HG03575 (cell line): Measurements from ENCODE around the gene CBX7.

ENCODE experiments used
- ATAC-seq: cut with Tn5 transposase; IDR thresholded peaks from one replicate; pipeline ENCODE4 v1.9.1; 2021; ENCODE audit not compliant: unreplicated experiment, insufficient number of reproducible peaks, low FRiP score; ENCODE audit errors: extremely low read depth

The CBX7 gene

DNA sequence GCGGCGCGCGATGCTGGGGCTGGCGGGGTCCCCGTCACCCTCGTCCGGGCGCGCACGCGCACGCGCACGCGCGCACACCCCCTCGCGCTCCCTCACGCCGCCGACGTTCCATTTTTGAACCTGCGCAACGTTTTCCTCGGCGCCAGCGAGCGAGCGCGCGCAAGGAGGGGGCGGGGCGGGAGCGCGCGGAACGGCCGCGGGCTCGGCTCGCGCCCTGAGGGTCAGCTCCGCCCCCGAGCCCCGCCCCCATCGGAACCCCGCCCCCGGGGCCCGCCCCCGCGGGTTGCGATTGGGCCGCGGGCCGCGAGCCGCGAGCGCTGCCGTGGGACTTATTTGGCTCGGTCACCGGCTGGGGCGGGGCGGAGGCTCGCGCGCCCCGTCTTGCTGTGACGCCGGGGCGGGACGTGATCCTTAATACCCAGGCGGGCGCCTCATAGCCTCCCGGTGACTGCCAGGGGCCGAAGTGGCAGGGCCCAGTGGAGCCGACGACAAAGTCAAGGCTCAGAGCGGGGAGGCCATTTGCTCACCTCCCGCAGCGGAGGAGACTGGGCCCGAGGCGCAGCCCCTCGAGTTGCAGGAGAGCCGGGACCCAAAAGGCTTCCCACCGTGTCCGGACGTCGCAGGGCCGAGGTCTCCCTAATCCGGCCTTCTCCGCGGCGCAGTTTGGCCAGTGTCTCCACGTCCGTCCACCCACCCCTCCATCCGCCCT lies at the start of gene CBX7:
TSS of gene CBX7 (minus strand) at position 170 of the 709 bp plus-strand sequence. CDS start 236 bp downstream, outside the sequence.
- no peak for ATAC-seq

DNA sequence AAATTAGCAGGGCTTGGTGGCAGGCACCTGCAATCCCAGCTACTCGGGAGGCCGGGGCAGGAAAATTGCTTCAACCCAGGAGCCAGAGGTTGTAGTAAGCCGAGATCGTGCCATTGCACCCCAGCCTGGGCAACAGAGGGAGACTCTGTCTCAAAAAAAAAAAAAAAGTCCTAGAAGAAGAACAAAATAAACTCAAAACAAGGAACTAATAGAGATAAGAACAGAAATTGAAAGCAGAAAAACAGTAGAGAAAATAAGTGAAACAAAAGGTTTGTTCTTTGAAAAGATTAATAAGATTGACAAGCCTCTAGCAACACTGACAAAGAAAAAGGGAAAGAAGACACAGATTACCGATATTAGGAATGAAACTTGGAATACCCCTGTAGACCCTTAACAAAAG lies 45.1 kb upstream of the CBX7 start:
- ATAC-seq = no peak

DNA sequence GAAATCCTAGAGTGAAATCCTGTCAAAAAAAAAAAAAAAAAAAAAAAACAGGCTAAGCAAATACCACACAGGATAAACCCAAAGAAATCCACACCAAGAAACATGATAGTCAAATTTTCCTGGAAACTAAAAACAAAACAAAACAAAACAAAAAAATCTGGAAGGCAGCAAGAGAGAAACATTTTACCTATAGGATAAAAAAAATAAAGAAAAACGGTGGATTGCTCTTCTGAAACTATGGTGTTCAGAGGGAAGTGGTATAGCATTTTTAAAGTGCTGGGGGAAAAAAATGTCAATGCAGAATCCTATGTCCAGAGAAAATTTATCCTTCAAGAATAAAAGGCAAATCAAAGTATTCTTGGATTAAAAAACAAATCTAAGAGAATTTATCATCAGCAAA lies 41.6 kb upstream of the CBX7 start:
- no peak for ATAC-seq

DNA sequence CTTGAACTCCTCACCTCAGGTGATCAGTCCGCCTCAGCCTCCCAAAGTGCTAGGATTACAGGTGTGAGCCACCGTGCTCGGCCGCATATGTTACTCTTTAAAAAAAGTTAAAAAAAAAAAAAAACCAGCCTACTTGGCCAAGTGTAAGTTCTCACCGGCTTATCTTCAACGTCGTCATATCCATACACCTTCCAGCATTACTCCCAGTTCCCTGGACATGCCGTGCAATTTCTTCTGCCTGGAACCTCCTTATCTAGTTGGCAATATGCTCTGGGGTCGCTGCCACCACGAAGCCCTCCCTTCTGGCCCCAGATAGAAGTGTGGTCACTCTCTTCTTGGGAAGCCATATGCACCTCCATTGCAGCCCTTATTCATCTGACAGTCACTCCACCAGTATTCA lies 36.3 kb upstream of the CBX7 start:
- ATAC-seq = no peak

DNA sequence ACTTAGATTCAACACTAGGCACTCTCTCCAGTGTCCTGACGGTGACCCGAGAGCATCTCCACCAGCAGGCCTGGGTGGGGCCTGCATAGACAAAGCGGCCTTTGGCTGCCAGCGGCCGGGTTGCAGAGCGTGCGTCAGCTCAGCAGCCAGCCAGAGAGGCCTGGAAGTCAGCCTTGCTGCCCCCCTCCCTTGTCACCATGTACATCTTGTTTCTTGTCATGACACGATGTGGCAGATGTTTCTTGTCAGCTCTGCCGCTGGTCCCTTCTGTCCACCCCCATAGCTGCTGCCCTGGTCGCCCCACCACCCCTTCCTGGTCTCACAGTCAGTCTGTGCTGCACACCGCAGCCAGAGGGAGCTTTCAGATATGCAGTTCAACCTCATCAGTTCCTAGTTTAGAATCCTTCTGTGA lies 33.1 kb upstream of the CBX7 start:
- ATAC-seq = no peak

DNA sequence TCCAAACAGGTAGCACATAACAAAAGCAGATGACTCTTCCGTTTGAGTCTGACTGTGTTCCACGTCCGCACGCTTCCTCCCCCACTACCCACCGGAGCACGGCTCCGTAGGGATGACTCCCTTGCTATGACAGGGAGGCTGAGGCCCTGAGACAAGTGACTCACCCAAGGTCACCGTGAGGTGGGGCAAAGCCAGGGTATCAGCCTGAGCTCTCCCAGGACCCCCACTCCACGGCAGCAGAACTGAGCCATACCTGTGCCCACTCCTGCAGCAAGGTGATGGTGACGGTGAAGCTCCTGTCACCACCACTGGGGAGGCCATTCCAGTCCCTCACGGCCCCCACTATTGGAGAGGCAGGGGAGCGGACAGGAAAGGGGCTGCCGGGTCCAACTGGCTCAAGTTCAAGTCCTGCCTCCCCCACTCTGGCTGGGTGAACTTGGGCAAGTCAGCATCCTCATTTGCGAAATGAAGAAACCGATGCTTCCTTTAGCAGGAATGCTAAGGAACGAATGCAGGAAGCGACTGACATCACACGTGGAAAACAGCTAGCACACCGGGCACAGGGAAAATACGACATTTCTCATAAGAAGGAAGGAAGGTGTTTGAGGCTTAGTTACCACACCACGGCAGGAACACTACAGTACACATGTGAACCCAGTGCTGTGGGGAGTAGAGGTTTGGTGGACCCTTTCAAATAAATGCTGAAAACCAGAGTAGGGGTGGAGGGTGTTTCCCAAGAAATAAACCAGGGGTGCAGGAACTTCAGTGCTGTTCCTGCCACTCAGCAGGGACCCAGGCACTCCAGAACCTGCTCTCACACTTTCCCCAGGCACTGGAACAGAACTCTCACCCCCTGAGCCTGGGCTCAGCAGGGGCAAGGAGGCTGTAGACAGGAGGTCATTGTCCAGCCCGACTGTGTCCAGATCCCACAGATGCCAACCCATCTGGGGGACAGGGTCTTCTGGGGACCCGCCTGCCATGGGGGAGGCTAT lies 32.4 kb upstream of the CBX7 start:
- no peak for ATAC-seq

DNA sequence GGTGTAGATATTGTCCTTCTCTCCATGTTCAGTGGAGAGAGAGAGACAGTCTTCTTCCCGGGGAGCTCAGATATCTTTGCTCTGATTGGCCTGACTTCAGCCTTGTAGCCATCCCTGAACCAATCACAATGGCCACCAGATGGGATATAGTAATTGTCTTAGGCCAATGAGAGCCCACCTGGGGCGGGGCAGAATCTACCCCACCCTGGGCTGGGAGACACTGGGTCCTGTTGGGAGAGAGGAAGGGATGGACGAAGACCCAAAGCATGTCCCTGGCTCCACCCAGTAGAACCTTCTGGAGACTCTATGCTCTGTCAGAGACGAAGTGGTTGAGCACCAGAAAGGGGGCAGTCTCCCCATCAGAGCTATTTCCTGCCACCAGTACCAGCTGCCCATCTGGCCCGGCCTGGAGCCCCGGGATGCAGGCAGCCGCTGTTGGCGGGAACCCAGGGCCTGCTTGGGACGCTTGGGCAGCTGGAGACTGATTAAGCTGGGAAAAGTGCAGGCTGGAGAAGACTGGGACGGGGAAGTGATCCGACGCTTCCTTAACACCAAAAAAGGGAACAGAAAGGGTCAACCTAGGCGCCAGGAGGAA lies 31.6 kb upstream of the CBX7 start:
- ATAC-seq = no peak

DNA sequence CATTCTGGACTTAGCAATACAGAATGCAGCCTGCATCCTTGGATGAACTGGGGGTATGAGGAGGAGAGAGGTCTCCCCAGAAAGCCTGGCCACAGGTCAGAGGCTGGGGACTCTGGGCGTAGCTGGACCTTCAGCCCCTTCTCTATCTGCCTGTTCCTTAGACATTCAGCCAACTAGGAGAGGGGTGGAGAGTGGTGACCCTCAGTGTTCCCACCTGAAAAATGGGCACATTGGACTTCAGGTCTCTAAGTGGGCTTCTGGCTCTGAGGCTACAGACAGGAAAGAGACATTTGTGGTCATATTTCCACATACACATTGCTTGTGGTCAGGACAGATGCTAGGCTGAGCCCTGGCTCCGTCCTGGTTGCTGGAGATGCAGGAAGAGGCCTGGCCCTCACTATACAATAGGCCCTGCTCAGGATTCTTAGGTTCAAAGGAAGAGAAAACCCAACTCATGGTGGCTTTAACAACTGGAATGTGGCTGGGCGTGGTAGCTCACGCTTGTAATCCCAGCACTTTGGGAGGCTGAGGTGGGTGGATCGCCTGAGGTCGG lies 30.1 kb upstream of the CBX7 start:
- no peak for ATAC-seq

DNA sequence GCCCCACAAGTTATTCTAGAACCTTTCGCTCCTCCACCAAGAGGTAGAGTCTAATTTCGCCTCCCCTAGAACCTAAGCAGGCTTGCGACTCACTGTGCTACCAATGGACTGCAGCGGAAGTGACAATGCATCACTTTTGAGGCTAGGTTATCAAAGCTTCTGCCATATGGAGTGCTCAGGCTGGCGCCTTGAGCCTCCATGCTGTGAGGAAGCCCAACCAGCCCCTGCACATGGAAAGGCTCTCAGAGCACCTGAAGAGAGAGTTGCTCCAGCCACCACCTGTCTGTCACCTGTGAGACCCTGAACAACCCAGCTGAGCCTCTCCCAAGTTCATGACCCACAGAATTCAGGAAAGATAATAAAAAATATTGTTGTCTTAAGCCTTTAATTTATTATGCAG lies 29.3 kb upstream of the CBX7 start:
- ATAC-seq = no peak

DNA sequence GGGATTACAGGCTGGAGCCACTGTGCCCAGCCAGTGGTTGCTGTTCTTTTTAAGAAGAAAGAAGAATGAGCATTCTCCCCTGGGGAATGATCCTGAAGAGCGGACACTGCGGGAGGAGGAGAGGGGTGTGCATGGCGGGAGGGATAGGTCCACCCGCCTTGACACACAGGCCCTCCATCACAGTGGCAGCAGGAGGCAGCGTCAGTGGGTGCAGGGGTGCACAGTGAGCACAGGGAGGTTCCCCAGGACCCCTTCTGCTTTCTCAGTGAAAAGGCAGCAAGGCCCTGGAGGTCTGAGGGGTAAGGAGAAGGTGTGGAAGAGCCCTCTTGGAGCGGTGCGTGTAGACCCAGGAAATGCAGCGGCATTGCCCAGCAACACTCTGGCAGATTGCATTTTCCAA lies 28.9 kb upstream of the CBX7 start:
- no peak for ATAC-seq

DNA sequence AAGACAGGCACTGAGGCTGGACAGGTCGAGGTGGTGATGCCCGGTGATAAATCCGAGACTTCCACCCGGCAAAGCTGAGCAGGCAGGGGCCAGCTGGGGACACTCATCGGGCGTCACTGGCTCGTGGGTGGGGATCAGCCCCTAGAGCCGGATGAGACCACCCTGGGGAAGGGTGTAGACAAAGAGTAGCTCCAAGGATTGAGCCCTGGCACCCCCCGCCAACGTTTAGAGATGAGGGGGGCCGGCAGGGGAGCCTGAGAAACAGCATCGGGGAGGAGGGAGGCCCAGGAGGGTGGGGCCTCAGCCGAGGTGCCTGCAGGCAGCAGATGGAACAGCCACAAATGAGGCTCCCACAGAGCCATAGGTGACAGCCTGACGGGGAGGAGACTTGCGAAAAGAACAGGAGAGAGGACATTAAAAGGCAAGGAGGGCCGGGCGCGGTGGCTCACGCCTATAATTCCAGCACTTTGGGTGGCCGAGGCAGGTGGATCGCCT lies 27.4 kb upstream of the CBX7 start:
- ATAC-seq = no peak

DNA sequence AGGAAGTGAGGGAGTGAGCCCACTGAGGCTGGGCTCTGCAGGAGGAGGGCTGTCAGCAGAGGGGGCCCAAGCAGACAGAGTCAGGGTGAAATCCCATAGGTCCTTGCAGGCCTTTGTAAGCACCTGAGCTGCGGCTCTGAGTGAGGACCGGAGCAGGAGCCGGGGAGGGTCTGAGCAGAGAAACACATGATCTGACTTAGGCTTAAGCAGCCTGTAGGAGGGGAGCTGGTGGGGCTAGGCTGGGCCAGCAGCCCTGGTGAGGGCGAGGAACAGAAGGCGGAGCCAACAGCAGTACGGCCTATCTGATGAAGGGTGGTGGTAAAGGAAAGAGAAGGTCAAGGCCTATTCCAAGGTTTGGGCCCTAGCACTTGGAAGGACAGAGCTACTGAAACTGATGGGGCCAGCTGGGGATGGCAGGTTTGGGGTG lies 26.9 kb upstream of the CBX7 start:
- no peak for ATAC-seq

DNA sequence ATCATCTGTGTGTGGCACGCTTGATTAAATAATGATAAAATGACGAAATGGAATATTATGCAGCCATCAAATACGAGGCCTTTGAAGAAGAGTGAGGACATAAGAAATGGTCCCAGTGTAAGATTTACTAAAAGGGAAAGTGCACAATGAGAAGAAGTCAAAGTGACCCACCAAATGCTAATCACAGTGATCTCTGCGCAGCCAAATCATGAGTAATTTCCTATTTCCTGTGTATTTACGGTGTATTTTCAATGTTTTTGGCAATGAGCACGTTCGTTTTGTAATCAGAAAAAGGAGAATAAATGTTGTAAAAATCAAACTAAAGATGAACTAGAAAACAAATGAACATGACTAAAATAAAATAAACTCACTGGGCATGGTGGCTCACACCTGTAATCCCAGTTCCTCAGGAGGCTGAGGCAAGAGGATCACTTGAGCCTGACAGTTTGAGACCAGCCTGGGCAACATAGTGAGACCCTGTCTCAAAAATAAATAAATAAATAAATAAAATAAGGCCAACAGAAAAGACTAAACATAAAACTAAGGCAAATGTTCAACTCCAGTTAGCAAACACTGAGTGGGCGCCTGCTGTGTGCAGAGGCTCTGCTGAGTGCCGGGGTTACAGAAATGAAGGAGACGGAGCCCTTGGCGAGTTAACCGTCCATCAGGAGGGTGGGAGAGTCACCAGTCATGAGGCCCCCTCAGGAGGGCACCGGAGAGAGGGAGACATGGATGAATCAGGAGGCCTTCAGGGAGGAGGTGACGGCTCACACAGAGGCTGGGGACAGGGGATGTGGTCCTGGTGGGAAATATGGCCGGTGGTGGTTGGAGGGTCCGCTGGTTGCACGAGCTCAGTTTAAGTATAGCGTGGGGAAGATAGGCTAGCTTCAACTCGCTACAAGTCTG lies 26.0 kb upstream of the CBX7 start:
- ATAC-seq = no peak

DNA sequence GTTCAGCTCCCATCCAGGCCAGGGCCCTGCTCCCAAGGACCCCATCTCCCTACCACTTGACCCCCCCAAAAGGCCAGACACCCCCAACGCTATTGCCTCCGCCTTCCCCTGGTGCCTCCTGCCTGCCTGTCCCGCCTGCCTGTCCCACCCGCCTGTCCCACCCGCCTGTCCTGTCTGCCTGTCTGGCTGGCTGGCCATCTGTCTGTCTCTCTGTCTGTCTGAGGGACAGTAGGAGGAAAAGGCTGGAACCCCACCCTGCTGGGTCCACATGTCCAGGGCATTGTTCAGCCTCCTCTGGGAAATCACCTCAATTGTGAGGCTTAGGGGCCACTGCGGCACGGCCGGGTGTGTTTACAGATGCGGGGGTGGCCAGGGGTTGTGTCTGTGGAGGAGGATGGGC lies 25.3 kb upstream of the CBX7 start:
- ATAC-seq = no peak

DNA sequence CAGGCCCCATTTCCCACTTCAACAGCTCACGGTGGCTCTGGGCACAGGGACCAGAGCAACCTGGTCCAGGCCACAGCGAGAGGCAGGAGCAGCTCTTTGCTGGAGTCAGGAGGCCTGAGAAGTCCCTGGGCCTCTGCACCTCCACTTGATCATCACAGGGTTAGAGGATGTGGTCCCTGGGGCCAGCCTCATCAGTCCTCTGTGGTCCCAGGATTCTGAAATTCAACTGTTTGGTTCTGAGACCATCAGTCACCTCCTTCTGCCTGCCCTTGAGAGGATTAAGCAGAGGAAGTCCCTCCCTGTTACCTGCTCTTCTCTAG lies 24.9 kb upstream of the CBX7 start:
- ATAC-seq = no peak

DNA sequence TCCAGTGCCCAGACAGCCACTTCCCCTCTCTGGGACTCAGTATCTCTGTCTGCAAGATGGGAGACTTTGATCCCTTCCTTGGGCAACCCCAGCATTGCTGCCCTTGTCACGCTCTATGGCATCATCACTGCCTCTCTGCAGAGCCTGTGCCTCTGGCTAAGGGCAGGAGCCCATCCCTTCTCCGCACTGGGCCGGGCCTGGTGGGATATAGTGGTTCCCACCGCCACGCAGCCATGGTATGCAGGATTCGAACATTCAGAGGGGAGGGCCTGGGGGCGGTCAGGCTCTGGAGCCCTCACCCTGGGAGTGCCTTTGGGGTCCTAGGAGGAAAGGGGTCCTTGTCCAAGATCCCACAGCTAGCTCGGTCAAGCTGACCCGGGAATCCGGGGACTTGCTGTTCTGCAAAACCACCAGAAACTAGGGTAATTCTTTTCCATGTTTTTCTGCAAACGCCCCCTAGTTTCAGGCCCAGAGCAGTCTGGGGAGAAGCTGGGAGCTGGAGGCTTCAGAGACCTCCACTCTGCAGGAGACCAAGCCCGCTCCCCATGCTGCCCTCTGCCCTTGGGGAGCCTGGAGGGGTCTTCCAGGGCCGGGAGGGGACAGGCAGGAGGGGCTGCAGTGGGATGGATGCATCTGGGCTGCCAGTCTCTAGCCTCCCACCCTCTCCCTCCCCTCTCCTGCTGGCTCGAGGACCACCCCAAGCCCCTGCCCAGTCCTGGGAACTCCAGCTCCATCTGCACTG lies 24.4 kb upstream of the CBX7 start:
- no peak for ATAC-seq

DNA sequence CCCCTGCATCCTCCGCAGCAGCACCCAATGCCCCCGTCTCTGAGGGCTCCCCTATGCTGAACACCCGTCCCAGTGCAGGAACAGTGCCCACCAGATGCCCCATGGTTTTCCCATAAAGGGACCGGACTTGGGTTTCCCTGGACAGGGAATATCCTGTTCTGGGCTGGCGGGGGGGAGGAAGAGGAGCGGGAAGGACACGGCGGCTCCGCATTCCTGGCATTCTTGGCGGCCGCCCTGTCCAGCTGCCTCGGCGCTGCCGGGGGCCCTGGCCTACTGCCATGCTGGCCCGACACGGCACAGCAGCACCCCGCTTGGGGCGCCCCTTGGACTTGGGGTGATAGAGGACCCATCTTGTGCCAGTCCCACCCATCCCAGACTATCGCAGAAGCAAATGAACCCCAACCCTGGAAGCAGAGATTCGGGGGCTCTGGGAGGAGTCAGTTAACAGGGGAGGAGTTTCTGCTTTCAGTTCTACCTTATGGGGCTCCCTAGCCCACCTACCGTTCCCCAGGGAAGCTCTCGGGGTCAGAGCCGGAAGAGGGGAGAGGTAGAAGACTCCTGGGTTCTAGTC lies 23.7 kb upstream of the CBX7 start:
- no peak for ATAC-seq
